GM13977 (cell line): Measurements from ENCODE around the gene VPS13D.

Experiments used
- DNase-seq: peaks from one replicate; pipeline ENCODE4 v3.0.0; 2012; ENCODE audit warnings: low spot score
- in situ Hi-C: fragments of 300-500 bp; cut with MboI; formaldehyde crosslinking; loops from one replicate; pipeline ENCODE4 v1.12.0; 2022; ENCODE audit warnings: low sequenced_read_pairs, low pct_unique_long_range_greater_than_20kb, mixed read lengths, inconsistent platforms; ENCODE audit not compliant: unreplicated experiment
- TF ChIP-seq, protein P1 (sequence below): IDR thresholded peaks from 2 replicates; pipeline ENCODE4 v1.5.1; 2012; ENCODE audit warnings: mild to moderate bottlenecking, control low read depth; ENCODE audit not compliant: insufficient read depth; ENCODE audit errors: extremely low read depth, missing control alignments

Gene VPS13D

DNA sequence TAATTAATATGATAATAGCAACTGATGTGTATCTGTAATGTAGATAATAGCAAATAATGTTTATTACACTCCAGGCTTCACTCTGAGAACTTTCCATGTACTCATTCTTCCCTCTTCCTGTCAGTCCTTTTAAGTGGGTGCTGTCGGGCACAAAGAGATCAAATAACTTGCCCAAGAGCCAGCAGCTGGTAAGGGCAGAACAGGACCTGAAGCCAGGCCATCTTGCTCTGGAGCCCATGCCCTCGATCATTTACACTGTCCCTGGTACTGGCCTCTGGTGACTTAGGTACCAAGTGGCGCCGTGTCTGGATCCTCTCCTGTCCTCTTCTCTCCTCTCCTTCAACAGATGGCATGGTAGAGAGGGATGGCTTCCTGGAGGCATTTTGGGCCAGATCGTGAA, 97.2 kb downstream of the VPS13D start:
- DNase-seq, result no peak
- TF ChIP-seq, protein P1, sequence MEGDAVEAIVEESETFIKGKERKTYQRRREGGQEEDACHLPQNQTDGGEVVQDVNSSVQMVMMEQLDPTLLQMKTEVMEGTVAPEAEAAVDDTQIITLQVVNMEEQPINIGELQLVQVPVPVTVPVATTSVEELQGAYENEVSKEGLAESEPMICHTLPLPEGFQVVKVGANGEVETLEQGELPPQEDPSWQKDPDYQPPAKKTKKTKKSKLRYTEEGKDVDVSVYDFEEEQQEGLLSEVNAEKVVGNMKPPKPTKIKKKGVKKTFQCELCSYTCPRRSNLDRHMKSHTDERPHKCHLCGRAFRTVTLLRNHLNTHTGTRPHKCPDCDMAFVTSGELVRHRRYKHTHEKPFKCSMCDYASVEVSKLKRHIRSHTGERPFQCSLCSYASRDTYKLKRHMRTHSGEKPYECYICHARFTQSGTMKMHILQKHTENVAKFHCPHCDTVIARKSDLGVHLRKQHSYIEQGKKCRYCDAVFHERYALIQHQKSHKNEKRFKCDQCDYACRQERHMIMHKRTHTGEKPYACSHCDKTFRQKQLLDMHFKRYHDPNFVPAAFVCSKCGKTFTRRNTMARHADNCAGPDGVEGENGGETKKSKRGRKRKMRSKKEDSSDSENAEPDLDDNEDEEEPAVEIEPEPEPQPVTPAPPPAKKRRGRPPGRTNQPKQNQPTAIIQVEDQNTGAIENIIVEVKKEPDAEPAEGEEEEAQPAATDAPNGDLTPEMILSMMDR, result no peak
- in situ Hi-C loops, result no loop called here

DNA sequence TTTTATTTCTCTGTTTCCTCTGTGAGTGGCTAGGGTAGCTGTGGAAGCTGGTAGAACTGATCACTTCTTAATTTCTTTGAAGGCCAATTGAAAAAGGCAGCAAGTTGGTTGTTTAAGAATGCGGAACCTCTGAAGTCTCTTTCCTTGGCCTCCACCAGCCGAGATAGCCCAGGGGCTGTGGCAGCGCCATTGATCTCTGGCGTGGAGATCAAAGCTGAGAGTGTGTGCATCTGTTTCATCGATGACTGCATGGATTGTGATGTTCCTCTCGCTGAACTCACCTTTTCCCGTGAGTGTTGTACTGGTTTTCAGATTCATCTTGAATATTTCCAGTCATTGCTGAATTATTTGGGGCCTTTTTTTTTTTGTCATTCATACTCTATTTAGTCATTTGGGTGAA, 97.7 kb downstream of the VPS13D start:
- no peak for DNase-seq
- TF ChIP-seq, protein P1, result no peak

DNA sequence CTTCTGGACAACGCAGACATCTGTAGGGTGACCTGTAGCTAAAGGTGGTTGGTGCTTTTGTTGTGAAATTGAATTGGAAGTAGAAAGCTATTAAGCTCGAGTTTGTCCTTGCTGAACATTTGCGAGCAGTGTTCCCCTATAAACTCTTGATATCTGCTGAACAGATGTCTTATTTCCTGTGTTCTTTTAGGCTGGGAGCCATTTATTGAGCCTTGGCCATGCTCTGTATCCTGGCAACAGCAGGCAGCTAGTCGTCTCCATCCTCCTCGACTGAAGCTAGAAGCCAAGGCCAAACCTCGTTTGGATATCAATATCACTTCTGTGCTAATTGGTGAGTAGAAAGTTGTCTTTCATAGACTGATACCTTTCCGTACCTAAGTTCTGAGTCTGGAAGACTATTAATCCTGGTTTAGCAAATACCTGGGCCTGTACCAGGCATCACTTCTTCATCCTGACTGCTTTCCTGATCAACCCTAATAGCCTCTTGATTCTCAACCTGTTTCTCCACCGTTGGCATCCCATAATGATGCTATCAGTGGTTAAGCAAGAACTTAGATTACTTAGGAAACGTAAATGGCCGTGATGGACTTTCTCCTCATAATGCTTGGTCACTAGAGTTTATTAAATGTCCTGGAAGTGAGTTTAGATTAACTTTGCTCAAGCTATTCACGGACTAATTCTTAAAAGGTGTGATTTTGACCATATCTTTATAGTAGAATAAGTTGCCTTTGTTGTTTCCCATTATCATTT, 103.4 kb downstream of the VPS13D start:
- TF ChIP-seq, protein P1, result no peak
- in situ Hi-C loops, result no loop called here
- DNase-seq, result no peak

More for the DNA sequence above, 97.7 kb downstream of the VPS13D start:
- in situ Hi-C loops, result no loop called here

DNA sequence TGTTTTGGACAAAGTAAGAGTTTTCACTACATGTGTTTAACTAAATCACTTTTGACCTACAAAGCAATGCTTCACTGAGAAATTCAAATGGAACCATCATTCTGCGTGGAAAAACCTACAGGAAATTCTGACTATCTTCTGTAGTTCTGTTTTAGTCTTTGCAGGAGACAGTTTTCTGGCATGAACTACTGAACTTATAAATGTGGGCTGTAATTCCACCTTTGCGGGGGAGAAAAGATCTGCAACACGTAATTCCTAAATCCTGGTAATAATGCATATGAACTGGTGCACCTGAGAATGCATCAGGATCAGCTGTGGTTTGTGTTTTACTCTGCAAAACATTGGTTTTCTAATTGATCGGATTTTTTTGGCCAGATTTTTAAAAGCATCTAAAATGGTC, 106.0 kb downstream of the VPS13D start:
- in situ Hi-C loops, result no loop called here
- DNase-seq, result no peak
- TF ChIP-seq, protein P1, result no peak

DNA sequence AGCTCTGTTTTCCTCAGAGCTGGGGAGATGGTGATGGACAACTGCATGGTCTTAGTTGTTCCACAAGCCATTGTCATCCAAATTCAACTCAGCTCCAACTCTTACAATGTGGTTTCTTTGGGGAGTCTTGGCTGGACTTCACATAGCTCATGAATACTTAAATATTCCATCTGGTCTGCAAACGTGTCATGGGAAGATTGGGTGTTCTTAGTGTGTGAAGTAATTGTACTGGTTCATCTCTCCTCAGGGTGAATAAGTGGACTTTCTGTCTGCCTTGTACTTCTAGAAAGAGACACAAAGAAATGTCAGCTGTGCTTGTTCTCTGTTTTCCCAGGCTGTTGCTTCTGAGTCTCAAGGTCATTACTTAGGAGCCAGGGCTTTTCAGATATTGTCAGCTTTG, 106.6 kb downstream of the VPS13D start:
- TF ChIP-seq, protein P1, result no peak
- no peak for DNase-seq
- in situ Hi-C loops, result no loop called here

DNA sequence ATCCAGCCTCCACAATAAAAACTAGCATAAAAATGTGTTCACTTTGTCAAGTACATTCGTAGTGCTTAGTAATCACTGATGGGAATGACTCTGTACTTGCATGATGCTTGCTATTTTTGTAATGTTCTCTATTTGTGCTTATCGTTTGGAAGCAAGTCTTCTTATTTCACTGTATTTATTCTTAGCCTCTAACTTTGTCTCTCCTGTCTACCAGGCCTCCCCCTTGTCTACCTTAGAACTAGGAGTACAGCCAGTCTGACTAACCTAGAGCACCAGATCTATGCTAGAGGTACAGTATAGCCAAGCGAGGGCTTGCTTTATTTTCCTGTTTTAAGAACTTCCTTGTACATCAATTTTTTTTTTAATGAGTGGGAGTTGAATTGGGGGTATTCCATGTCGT, 108.2 kb downstream of the VPS13D start:
- DNase-seq, result no peak
- in situ Hi-C loops, result no loop called here
- TF ChIP-seq, protein P1, result no peak
